Heart left ventricle (tissue), 13 donors: Measurements from ENCODE around the gene STAB1.

Experiments
- CTCF ChIP-seq, 12 donors: fragments of 200-600 bp; sonication (generic) in 4 of 12; IDR thresholded peaks; one replicate each; pipeline versions ENCODE4 v1.5.0 to v1.8.0; 2018 to 2022; ENCODE audit warnings: antibody characterized with exemption in 12 of 12, mild to moderate bottlenecking in 5 of 12
- POLR2A ChIP-seq, 2 donors: fragments of 450-650 bp; IDR thresholded peaks; one replicate each; pipeline ENCODE4 v1.6.1; 2017; ENCODE audit warnings: antibody characterized with exemption in 2 of 2, mild to moderate bottlenecking in 2 of 2, moderate library complexity in 2 of 2
- donor health status: ischemic (EF 13 %, LVEDD 7.1; RV severe dilation, severe dysfunction).
- donor health status: DM: no; HTN: yes; CAD: no.
- donor health status: DM: no; HTN: no; CAD: no.
- donor health status: ischemic (EF 25% LVEDD 6.9; RV normal size, moderate dysfunction).
- donor health status: ischemic (EF 25% LVEDD 5.7; RV mildly dilated, moderate dysfunction).
- donor health status: ischemic (EF 35%, LVEDD 5.7; RV mildly dilated, moderate dysfunction).
- donor health status: nonischemic (EF 11% LVEDD 7.7; RV severe dilation, severe dysfunction).
- donor health status: DM: yes; HTN: yes; CAD: no.
- donor health status: PGD.
- donor health status: ischemic (EF 29% LVEDD 5.4; RV normal size, mild dysfunction).
- donor health status: nonischemic (EF 23%, LVEDD 6.1; RV moderate dilation, normal function).

- TF ChIP-seq CTCF (IDR thresholded peaks at IDR 0.05) (no peak), POLR2A (IDR thresholded peaks at IDR 0.05) (peak; percentile 72 to 97)
Observed at GRCh38 chr3:52453496-52454249, 41.5 kb upstream of the STAB1 start, which contains the start of gene TNNC1.
